ENCODE results near the gene GOT1.

GOT1 gene

DNA sequence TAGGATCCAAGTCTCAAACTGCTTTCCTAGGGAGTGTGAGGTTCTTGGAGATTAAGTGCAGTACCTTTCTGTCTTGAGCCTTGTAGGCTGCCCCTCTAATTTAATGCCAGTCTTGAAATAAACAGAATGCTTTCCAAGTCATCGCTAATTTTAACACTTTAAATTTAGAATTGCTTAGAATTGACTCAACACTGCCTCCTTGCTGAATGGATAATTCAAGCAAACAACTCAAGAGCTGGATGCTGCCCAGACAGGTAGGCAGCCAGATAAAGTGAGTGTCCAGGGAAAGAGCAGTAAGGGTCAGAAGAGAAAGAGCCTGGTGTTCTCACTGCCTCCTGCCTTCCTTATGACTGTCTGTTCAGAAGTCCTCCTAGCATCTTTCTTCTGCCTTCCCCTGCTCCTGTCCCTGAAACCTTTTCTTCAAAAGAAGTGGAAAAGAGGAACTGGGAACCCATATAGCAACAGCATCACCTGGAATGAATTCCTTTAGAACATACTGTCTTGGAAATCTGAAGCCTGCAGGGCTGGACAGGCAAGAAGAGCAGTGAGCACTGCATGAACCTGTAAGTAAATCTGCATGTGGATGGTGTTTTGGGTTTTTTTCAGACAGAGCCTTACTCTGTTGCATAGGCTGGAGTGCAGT, 3.1 kb upstream of the GOT1 start:
- no peak for DNase-seq (ENCODE audit: low spot score)

- DNase-seq (ENCODE audit: low spot score) = no peak
Observed at GRCh38 chr10:99432881-99433280, 2.5 kb upstream of the GOT1 start.

GRCh38 chr10:99432047-99432446, 1.6 kb upstream of the GOT1 start:
- no peak for DNase-seq (ENCODE audit: low spot score)

GRCh38 chr10:99431190-99431760, 851 bp upstream of the GOT1 start:
- peak; percentile 51 for DNase-seq (ENCODE audit: low spot score)

- DNase-seq (ENCODE audit: low spot score) = peak; percentile 44
Observed at GRCh38 chr10:99430116-99430450, 341 bp downstream of the GOT1 start.

DNA sequence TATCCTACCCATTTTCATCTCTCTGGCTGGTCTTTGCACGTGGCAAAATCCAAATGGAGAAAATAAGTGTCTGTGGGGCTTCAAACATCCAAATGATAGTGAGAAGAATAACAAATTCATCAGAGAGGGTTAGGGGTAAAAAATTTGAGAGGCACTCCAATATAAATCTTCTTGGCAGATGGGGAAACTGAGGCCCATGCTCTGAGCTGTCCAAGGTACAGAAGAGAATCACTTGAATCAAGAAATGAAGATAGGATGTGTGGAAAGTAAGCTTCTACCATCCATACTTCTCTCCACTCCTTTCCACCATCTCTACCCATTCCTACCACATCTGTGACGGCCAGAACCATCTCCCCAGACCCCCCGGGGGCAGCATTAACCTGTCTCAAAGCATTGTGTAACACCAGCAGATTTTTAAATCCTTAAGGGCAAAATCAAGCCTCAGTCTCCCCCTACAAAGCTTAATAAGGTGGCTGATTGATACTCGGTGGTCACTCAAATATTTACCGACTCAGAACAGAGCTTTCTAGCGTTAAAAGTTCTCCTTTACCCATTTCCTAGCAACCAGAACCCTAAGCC, 818 bp downstream of the GOT1 start:
- no peak for DNase-seq (ENCODE audit: low spot score)

DNA sequence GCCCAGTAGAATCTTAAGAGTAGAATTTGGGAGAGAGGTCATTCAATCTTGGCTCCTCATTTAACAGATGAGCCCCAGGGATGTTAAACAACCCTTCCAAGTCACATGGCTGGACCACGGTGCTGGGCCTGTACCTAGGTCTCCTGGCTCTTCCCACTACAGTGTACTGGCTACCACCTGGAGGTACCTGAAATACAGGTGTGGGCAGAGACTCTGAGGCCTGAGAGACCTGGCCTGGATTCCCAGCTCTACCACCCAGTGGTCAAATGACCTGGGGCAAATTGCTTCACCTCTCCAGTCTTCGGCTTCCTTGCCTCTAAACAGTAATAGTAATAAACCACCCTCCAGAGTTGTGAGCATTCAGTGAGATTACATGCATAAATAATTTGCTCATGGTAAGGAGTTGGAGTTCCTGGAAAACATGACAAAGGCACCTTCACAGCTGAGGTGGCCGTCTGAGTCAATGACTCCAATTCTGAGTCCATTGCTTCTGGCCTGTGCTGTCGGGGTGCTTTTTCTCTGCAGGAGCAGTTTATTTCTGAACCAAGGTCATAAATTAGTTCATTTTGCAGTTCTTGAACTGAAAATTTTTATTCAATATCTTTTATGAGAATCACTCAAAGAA, 2.7 kb downstream of the GOT1 start:
- DNase-seq (ENCODE audit: low spot score) = no peak

DNA sequence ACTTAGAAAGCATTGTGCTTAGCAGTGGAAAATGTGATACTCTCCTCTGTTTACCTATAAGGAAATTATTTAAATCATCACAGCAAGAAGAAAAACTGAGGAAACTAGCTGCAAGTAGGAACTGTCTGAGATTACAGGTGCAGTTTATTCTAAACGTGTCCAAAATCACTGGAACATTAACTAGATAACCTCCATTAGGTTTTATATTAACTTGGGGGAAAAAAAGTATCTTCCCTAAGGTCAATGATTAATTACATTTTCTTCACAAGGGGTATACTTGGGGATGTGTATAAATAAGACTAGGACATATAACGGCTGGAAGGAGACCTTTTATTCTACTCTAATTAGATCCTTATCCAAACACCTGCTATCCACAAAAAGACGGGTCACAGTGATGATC, 3.7 kb downstream of the GOT1 start:
- no peak for DNase-seq (ENCODE audit: low spot score)

- no peak for DNase-seq (ENCODE audit: low spot score)
Observed at GRCh38 chr10:99425204-99425603, 5.2 kb downstream of the GOT1 start.

GRCh38 chr10:99424656-99425055, 5.8 kb downstream of the GOT1 start:
- no peak for DNase-seq (ENCODE audit: low spot score)

GRCh38 chr10:99422529-99423096, 7.8 kb downstream of the GOT1 start:
- DNase-seq (ENCODE audit: low spot score) = no peak

GRCh38 chr10:99421233-99421739, 9.1 kb downstream of the GOT1 start:
- no peak for DNase-seq (ENCODE audit: low spot score)

DNA sequence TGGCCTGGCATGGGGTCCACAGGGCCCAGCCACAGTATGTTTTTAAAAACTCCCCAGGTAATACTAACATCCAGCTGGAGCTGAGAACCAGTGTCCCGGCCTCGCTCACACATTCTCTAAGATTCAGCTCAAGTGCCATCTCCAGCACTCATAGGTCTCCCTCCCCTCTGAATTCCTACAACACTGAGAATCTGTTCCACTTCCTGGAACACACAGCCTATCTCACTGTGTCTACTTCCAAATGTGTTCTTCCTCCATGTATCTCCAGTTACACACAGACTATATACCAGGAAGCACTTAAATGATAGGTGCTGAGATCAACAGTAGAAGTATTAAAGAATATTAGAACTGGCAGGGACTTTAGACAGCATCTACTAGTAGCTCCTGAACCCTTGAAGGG, 10.7 kb downstream of the GOT1 start:
- DNase-seq (ENCODE audit: low spot score) = no peak

DNA sequence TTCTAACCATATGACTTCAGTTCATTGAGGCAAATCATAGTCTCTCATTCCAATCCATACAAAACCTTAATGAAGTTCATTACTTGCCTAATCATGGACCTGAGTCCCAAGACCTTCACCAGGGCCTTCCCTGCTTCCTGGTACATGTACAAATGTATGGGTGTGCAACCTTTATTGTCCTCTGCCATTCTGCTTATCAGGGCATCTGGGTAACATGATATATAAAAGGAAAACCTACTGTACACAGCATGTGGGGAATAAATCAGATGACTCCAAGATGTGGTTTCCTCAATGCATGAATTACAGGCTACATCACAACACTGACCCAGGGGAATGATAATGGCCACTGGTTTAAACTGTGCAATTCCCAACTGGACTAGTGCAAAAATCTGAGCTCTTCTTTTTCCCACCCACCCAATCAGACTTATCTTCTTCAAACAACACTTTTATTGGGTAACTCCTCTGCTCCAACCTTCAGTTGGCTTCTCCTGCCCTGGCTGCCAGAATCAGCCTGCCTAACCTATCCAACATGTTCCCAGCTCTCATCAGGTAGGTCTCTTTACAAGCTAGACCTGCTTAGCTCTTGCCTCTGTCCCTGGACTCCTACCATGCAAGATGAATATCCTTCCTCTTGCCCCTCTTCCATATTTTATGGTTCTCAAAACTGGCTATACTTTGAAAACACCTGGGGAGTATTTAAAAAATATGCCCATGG, 11.4 kb downstream of the GOT1 start:
- no peak for DNase-seq (ENCODE audit: low spot score)

- no peak for DNase-seq (ENCODE audit: low spot score)
Observed at GRCh38 chr10:99412099-99412498, 18.3 kb downstream of the GOT1 start.

- DNase-seq (ENCODE audit: low spot score) = no peak
Observed at GRCh38 chr10:99411546-99411945, 18.9 kb downstream of the GOT1 start.

DNA sequence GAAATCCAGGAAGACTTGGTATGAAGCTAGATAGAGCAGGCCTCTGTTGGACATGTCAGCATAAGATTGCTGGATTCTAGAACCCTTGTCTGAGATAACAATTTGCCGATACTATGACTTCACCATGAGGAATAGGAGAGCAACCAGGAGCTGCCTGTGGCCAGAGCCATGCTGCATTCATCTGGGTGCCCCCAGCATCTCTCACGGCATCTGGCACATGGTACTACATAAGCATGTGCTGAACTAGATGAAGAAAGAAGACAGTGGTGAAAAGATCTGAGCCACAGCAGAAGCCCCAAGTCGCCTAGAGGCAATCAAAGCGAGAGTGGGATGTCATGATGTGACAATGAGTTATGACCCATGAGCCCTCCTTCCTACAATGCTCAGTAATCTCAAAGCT, 19.5 kb downstream of the GOT1 start:
- no peak for DNase-seq (ENCODE audit: low spot score)

DNA sequence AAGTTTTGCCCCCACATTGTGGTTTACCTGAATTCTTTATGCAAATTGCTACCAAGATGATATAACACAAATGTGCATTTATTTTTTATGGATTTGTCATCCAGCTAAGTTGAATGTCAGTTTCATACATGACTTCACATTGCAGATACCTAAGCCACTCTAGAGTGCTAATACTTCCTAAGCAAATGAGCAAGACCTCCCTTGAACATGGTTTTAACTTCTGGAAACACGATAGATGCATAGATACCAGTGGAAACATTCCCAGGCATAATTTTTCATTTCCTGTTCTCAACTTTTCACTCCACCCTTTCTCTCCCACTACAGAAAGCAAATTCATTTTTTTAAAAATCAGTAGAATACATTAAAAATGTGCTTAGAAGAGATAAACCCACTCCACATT, 20.3 kb downstream of the GOT1 start:
- DNase-seq (ENCODE audit: low spot score) = no peak

DNA sequence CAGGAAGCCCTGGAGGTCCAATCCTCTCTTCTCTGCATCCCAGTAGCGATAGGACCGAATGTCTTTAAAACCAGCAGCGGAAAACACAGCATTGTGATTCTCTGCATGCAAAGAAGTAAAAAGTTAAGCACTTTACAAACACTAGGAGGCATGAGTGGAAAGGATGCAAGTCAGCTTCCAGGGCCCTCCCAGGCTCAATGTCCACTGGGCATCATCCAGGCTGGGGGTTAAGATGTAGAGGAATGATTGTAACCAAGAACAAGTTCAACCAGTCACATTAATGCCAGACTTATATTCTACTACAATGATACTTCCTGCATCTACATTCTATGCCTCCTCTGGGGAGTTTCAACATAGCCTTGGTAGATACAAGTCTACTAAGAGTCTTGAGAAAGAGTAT, 24.3 kb downstream of the GOT1 start:
- DNase-seq (ENCODE audit: low spot score) = no peak

DNA sequence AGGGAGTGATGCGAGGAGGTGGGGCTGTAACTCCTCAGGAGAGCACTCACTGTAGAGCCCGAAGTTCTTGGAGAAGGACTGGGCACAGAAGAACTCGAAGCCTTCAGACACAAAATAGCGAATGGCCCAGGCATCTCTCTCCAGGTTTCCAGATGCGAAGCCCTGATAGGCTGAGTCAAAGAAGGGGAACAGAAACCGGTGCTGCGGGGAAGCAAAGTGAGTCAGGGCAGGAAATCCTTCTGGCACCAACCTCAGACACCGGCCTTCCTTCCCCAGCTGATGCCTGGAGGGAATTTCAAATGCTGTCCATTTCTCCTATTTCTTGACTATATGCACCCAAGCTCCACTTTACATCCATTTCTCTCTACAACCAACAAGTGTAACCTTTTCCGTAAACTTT, 26.8 kb downstream of the GOT1 start:
- no peak for DNase-seq (ENCODE audit: low spot score)

- no peak for DNase-seq (ENCODE audit: low spot score)
Observed at GRCh38 chr10:99399664-99400063, 30.8 kb downstream of the GOT1 start.

DNA sequence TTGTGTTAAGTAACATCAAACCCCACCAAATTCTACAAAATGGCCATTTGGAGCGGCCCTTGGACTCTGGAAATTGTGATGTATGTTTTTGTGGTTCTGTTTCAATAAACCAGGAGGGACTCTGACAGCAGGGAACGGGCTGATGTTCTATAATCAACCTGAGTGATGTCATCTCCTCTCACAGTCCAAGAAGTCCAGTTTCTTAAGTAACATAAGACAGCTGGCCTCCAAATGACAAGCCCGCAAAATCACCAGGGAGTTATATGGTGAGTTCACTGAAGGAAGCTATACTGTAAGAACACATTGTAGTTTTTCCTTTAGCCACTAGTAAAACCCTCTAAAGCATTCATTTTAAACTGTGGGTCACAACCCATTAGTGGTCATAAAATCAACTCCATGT, 34.0 kb downstream of the GOT1 start:
- DNase-seq (ENCODE audit: low spot score) = peak; percentile 20
